Measurements from ENCODE around the gene LRMDA.

LRMDA gene

GRCh38 chr10:76155961-76156360 is 724.5 kb downstream of the LRMDA start:
- no peak for DNase-seq

- no peak for DNase-seq
Observed at GRCh38 chr10:76160446-76161300, 729.2 kb downstream of the LRMDA start.

GRCh38 chr10:76161301-76161582 is 729.8 kb downstream of the LRMDA start:
- DNase-seq: no peak

GRCh38 chr10:76168437-76168836 is 737.0 kb downstream of the LRMDA start:
- DNase-seq: no peak

- no peak for DNase-seq
Observed at GRCh38 chr10:76169246-76169645, 737.8 kb downstream of the LRMDA start.

GRCh38 chr10:76172020-76172419 is 740.6 kb downstream of the LRMDA start:
- no peak for DNase-seq

GRCh38 chr10:76175533-76176165 is 744.2 kb downstream of the LRMDA start:
- DNase-seq: no peak

GRCh38 chr10:76176166-76176550 is 744.7 kb downstream of the LRMDA start:
- DNase-seq: no peak

- no peak for DNase-seq
Observed at GRCh38 chr10:76177936-76178335, 746.5 kb downstream of the LRMDA start.

- DNase-seq: no peak
Observed at GRCh38 chr10:76178532-76179292, 747.3 kb downstream of the LRMDA start.

- no peak for DNase-seq
Observed at GRCh38 chr10:76179806-76180205, 748.4 kb downstream of the LRMDA start.

- no peak for DNase-seq
Observed at GRCh38 chr10:76184647-76185046, 753.2 kb downstream of the LRMDA start.

GRCh38 chr10:76185471-76186301 is 754.3 kb downstream of the LRMDA start:
- DNase-seq: no peak

GRCh38 chr10:76188216-76188615 is 756.8 kb downstream of the LRMDA start:
- DNase-seq: no peak

- DNase-seq: no peak
Observed at GRCh38 chr10:76190634-76191270, 759.3 kb downstream of the LRMDA start.

GRCh38 chr10:76191336-76191735 is 759.9 kb downstream of the LRMDA start:
- no peak for DNase-seq

- no peak for DNase-seq
Observed at GRCh38 chr10:76192151-76192550, 760.7 kb downstream of the LRMDA start.

- DNase-seq: no peak
Observed at GRCh38 chr10:76192694-76193320, 761.4 kb downstream of the LRMDA start.

- no peak for DNase-seq
Observed at GRCh38 chr10:76195654-76196390, 764.4 kb downstream of the LRMDA start.

- DNase-seq: no peak
Observed at GRCh38 chr10:76197293-76197692, 765.9 kb downstream of the LRMDA start.

Data from stimulated activated naive CD4-positive, alpha-beta T cell (primary cell).